Right cardiac atrium (tissue), 5 donors: ENCODE measurements around the gene RNF157. TPM values are rescaled to one million over a fixed set of nuclear protein-coding genes. Genes with fewer than 3 reads are reported as not detected.
"Not testable (repeated sequence)": the region's sequence is repeated elsewhere in the genome, so short reads cannot be mapped to it uniquely, and the experiment has no call there.

Source experiments
- ATAC-seq, 2 donors: fragments of 200-7000 bp; cut with Tn5 transposase; one replicate each; pipeline versions ENCODE4 v1.8.0 to v1.9.1; 2020; ENCODE audit warnings: moderate library complexity in 2 of 2, mild to moderate bottlenecking in 1 of 2
- DNase-seq, 3 donors: peaks; one replicate each; pipeline ENCODE4 v3.0.0-alpha.2; 2020
- H3K27ac ChIP-seq: one replicate; pipeline ENCODE4 v1.5.1; 2013; ENCODE audit warnings: mild to moderate bottlenecking, low read length, control low read depth, moderate library complexity
- H3K27me3 ChIP-seq: one replicate; pipeline ENCODE4 v1.6.1; 2013; ENCODE audit not compliant: control insufficient read depth, insufficient read depth
- H3K4me1 ChIP-seq: one replicate; pipeline ENCODE4 v1.6.1; 2013; ENCODE audit warnings: low read length; ENCODE audit not compliant: control insufficient read depth, insufficient read depth
- H3K4me3 ChIP-seq: one replicate; pipeline ENCODE4 v1.5.1; 2013; ENCODE audit warnings: low read length, control low read depth
- H3K9me3 ChIP-seq: one replicate; pipeline ENCODE4 v1.6.1; 2013; ENCODE audit warnings: low read length; ENCODE audit not compliant: control insufficient read depth
- whole genome bisulfite sequencing: extraction: QIAGEN DNeasy Blood & Tissue Kit; methylation state at CpG from one replicate; pipeline ENCODE4 v1.1.7; 2013; 5-methylcytosine and 5-hydroxymethylcytosine counted together
- intact Hi-C, 4 donors: fragments of 100-400 bp; cut with DNase I; formaldehyde crosslinking; loops; one replicate each; pipeline versions ENCODE4 v1.11.0 to v1.14.0; 2022 to 2023
- polyA plus RNA-seq: library from polyadenylated mRNA; stranded (reverse); fragments of 200-250 nt; gene quantifications from one replicate; pipeline ENCODE4 v1.2.3, GENCODE V29; 2013
- total RNA-seq, 4 donors: library from RNA; stranded (reverse); fragmentation: NEBNext Ultra II Directional; extraction: Animal tissue kit (Norgen Biotek cat#: 25700); gene quantifications; one replicate each; pipeline ENCODE4 v1.2.1, GENCODE V29; 2021
- donor health status: healthy with polysubstance abuse.
- donor health status: DM: no; HTN: yes; CAD: no.
- donor health status: DM: no; HTN: no; CAD: no.
- donor health status: DM: no; HTN: yes; CAD: no; lungs with severe emphysema.
- donor health status: DM: yes; HTN: yes; CAD: no.

The RNF157 gene
- total and polyA plus RNA-seq, 5 donors, result 10.2 to 18.8 (median 12.1) TPM

- peaks cover 20% of the 10 kb centered on the region for H3K4me1 ChIP-seq
These were observed 29.0 kb upstream of the RNF157 start for GRCh38 chr17:76268991-76269981.

GRCh38 chr17:76268015-76268749 is 27.9 kb upstream of the RNF157 start:
- no peaks in the 10 kb centered on the region for H3K27me3 ChIP-seq
- no peaks in the 10 kb centered on the region for H3K9me3 ChIP-seq
- ATAC-seq (peak; percentile 21 to 49), DNase-seq (peak; percentile 87 to 92 (median 90))
- WGBS, result 9% methylated on average over 9 of the region's 9 CpGs
- peak overlapping the region; percentile 78 for H3K27ac ChIP-seq
- H3K4me3 ChIP-seq, result no peak overlapping the region
- intact Hi-C loops, result no loop called here
- peaks cover 20% of the 10 kb centered on the region for H3K4me1 ChIP-seq

More at GRCh38 chr17:76268991-76269981, 29.0 kb upstream of the RNF157 start:
- DNase-seq (peak in 2 of 3 donors; percentile 17 to 55), ATAC-seq (no peak)
- 66% methylated on average over 12 of the region's 12 CpGs for WGBS
- intact Hi-C loops, result no loop called here
- no peak overlapping the region for H3K4me3 ChIP-seq
- no peaks in the 10 kb centered on the region for H3K27me3 ChIP-seq
- no peaks in the 10 kb centered on the region for H3K9me3 ChIP-seq
- H3K27ac ChIP-seq, result peak overlapping the region; percentile 48

DNA sequence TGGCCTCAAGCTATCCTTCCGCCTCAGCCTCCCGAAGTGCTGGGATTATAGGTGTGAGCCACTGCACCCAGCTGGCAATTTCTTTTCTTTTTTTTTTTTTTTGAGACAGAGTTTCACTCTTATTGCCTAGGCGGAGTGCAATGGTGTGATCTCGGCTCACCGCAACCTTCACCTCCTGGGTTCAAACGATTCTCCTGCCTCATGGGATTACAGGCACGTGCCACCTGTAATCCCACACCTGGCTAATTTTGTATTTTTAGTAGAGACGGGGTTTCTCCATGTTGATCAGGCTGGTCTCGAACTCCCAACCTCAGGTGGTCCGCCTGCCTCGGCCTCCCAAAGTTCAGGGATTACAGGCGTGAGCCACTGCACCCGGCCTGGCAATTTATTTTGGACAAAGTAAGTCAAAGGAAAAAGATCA is 27.3 kb upstream of the RNF157 start:
- 86% methylated on average over 13 of the region's 13 CpGs for WGBS
- H3K27me3 ChIP-seq, H3K27ac ChIP-seq, ATAC-seq, H3K9me3 ChIP-seq, H3K4me3 ChIP-seq, intact Hi-C loops: not testable (repeated sequence)
- peaks cover 20% of the 10 kb centered on the region for H3K4me1 ChIP-seq
- DNase-seq, result peak in 1 of 3 donors; percentile 10

- intact Hi-C loops, result no loop called here
- DNase-seq, result no peak
- ATAC-seq, result no peak
- Histone ChIP-seq H3K4me1 (peaks cover 20% of the 10 kb centered on the region), H3K27me3 (no peaks in the 10 kb centered on the region), H3K4me3 (peak overlapping the region; percentile 94), H3K27ac (peak overlapping the region; percentile 64), H3K9me3 (no peaks in the 10 kb centered on the region)
- 62% methylated on average over 4 of the region's 4 CpGs for WGBS
These were observed 26.8 kb upstream of the RNF157 start for GRCh38 chr17:76267051-76267576.

DNA sequence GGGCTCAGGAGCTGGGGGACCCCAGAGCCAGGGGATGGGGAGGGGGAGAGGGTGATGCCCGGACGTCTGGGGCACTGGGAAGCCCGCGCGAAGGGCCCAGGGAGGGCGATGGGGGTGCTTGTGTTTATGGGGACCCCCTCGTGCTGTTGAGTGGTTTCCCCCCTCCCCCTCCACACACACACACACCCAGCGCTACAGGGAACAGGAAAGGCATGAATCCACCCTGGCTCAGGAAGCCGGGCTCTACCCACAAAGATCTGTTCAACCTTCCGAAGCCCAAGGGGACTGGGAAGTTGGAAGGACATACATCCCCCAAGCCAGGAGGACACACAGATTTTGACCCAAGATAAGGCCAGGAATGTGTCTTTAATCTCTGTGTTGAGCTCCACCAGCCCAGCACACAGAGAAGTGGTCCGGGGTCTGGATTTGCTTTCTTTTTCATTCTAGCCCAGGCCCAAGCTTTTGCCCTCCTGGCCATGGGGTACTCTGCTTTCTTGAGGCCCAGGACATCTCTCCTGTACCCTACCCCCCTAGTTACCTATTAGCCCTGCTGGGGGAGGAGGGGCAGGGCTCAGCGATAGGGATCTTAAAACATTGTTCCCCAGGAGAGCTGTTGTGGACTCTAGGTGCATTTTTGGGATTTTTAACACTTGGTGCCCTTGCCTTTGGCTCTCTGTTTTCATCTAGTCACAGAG is 26.1 kb upstream of the RNF157 start:
- peak in 2 of 3 donors; percentile 13 to 41 for DNase-seq
- Histone ChIP-seq H3K9me3 (no peaks in the 10 kb centered on the region), H3K27me3 (no peaks in the 10 kb centered on the region), H3K4me1 (peaks cover 14% of the 10 kb centered on the region), H3K27ac (peak overlapping the region; percentile 64), H3K4me3 (peak overlapping the region; percentile 94)
- intact Hi-C loops, result no loop called here
- peak in 1 of 2 donors; percentile 5 for ATAC-seq
- 2% methylated on average over 12 of the region's 12 CpGs for WGBS

DNA sequence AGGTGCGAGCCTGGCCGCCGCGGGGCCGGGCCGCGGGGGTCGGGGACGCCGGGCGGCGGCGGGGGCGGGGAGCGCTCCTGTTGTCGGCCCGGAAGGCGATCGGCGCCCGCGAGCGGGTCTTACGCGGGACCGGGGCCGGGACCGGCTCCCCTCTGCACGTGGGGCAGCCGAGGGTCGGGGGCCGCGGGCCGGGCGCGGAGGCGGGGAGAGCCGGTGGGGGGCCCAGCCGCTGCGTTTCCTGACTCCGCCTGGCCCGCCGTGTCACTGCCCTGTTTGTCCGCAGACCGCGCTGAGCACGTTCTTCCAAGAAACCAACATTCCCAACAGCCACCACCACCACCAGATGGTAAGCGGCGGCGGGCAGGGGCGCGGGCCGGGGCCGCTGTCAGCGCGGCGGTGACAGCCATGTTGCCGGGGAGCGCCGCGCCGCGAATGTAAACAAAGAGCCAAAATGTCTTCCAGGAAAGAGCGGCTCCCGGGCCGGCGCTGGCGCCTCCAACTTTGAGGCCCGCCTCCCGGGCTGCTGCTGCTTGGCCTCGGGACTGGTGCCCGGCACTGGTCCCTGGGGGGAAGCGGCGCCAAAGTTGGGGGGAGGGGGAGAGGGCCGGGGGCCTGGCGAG is 25.4 kb upstream of the RNF157 start:
- ATAC-seq, result peak; percentile 2 to 4
- Histone ChIP-seq H3K9me3 (no peaks in the 10 kb centered on the region), H3K4me1 (peaks cover 10% of the 10 kb centered on the region), H3K27ac (peak overlapping the region; percentile 64), H3K4me3 (peak overlapping the region; percentile 94), H3K27me3 (no peaks in the 10 kb centered on the region)
- intact Hi-C loops, result no loop called here
- WGBS, result under 1% methylated on average over 76 of the region's 76 CpGs
- peak; percentile 66 to 91 (median 90) for DNase-seq

GRCh38 chr17:76264755-76265623 is 24.7 kb upstream of the RNF157 start, which contains the start of gene UBALD2:
TSS of gene UBALD2 (plus strand) at chr17:76265348. CDS start at chr17:76265506, 158 bp downstream.
- no peaks in the 10 kb centered on the region for H3K27me3 ChIP-seq
- intact Hi-C loops, result no loop called here
- no peaks in the 10 kb centered on the region for H3K9me3 ChIP-seq
- H3K4me3 ChIP-seq, result peak within 1 kb of the TSS; percentile 94
- DNase-seq (peak; percentile 100), ATAC-seq (peak; percentile 96 to 97)
- peak within 1 kb of the TSS; percentile 65 for H3K27ac ChIP-seq
- WGBS, result under 1% methylated on average over 94 of the region's 94 CpGs
- peaks cover 9% of the 10 kb centered on the region for H3K4me1 ChIP-seq

DNA sequence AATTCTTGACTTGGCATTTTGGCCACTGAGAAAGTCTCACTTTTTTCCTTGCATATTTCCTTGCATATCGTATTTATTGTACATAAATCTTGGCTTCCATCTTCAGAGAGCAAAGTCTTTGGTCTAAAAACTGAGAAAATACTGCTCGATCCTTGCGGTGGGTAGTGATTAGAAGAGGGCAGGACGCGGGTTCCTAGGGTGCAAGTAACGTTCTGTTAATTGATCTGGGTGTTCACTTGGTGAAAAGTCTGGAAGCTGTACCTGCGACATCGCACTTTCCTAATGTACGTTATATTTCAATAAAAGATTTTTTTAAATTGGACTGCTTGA is 24.1 kb upstream of the RNF157 start:
- DNase-seq (peak in 1 of 3 donors; percentile 20), ATAC-seq (no peak)
- intact Hi-C loops, result no loop called here
- peaks cover 9% of the 10 kb centered on the region for H3K4me1 ChIP-seq
- no peaks in the 10 kb centered on the region for H3K27me3 ChIP-seq
- H3K9me3 ChIP-seq, result no peaks in the 10 kb centered on the region
- no peak overlapping the region for H3K4me3 ChIP-seq
- WGBS, result 38% methylated on average over 9 of the region's 9 CpGs
- H3K27ac ChIP-seq, result peak overlapping the region; percentile 65

GRCh38 chr17:76263896-76264295 is 23.6 kb upstream of the RNF157 start:
- Histone ChIP-seq H3K4me1 (peaks cover 9% of the 10 kb centered on the region), H3K27ac (no peak overlapping the region), H3K27me3 (no peaks in the 10 kb centered on the region), H3K9me3 (no peaks in the 10 kb centered on the region), H3K4me3 (no peak overlapping the region)
- ATAC-seq (no peak), DNase-seq (peak in 1 of 3 donors; percentile 5)
- intact Hi-C loops, result no loop called here
- 92% methylated on average over 5 of the region's 5 CpGs for WGBS
